Small intestine (tissue), 7 donors: ENCODE data around the gene ADAMTSL1. TPM values are rescaled to one million over a fixed set of nuclear protein-coding genes. Genes with fewer than 3 reads are reported as not detected.

Experiments
- DNase-seq, 2 donors: peaks; one replicate each; pipeline versions ENCODE4 v3.0.0 to v3.0.0-alpha.2; 2013
- FAIRE-seq: peaks from 2 replicates; lab custom pipeline; 2012; peaks lifted over from hg19 to GRCh38; lab: Jason Lieb, UNC
- H3K27ac ChIP-seq, 3 donors: one replicate each; pipeline ENCODE4 v1.5.1; 2013; ENCODE audit warnings: low read length in 2 of 3, mild to moderate bottlenecking in 2 of 3, control low read depth in 1 of 3, inconsistent platforms in 1 of 3, low read depth in 1 of 3, moderate library complexity in 1 of 3
- H3K27me3 ChIP-seq, 3 donors: one replicate each; pipeline ENCODE4 v1.6.1; 2013; ENCODE audit warnings: low read length in 3 of 3, inconsistent platforms in 1 of 3; ENCODE audit not compliant: control insufficient read depth in 3 of 3, insufficient read depth in 3 of 3
- H3K36me3 ChIP-seq, 3 donors: one replicate each; pipeline ENCODE4 v1.6.1; 2013; ENCODE audit warnings: low read length in 3 of 3, inconsistent platforms in 1 of 3, low read depth in 1 of 3, mild to moderate bottlenecking in 1 of 3, moderate library complexity in 1 of 3; ENCODE audit not compliant: control insufficient read depth in 3 of 3, insufficient read depth in 2 of 3
- H3K4me1 ChIP-seq, 3 donors: one replicate each; pipeline ENCODE4 v1.6.1; 2013; ENCODE audit warnings: low read length in 2 of 3, inconsistent platforms in 1 of 3, low read depth in 1 of 3, mild to moderate bottlenecking in 1 of 3, moderate library complexity in 1 of 3; ENCODE audit not compliant: control insufficient read depth in 3 of 3, insufficient read depth in 2 of 3
- H3K4me3 ChIP-seq, 3 donors: one replicate each; pipeline ENCODE4 v1.5.1; 2013; ENCODE audit warnings: low read length in 3 of 3, control low read depth in 1 of 3, inconsistent platforms in 1 of 3, low read depth in 1 of 3, mild to moderate bottlenecking in 1 of 3, moderate library complexity in 1 of 3
- H3K9me3 ChIP-seq, 2 donors: one replicate each; pipeline ENCODE4 v1.6.1; 2013; ENCODE audit warnings: low read depth in 1 of 2, low read length in 1 of 2; ENCODE audit not compliant: control insufficient read depth in 2 of 2, insufficient read depth in 1 of 2
- WGBS, 3 donors: extraction: QIAGEN DNeasy Blood & Tissue Kit; methylation state at CpG; one replicate each; pipeline ENCODE4 v1.1.7; 2013; 5-methylcytosine and 5-hydroxymethylcytosine counted together
- polyA plus RNA-seq, 4 donors: library from polyadenylated mRNA; stranded (reverse) in 3 of 4; unstranded in 1 of 4; fragments of 200-250 nt in 3 of 4; fragments of 120-200 nt in 1 of 4; gene quantifications; one replicate each; pipeline versions ENCODE4 v1.2.1 to v1.2.3, GENCODE V29; 2013
- donor health status: healthy with polysubstance abuse.
- donor health status: control.
- donor health status: control.
- donor health status: Bipolar disorder and iron deficiency.
- donor health status: healthy.

Gene ADAMTSL1
- polyA plus RNA-seq, 4 donors = 0.97 to 1.6 TPM; not detected in 2

- no peak for FAIRE-seq
- 44 to 60% (median 55%) methylated on average over 2 of the region's 2 CpGs for WGBS, 3 donors
- Histone ChIP-seq H3K9me3 (no peaks in the 10 kb centered on the region), H3K27ac (no peak overlapping the region), H3K4me3 (no peak overlapping the region), H3K27me3 (no peaks in the 10 kb centered on the region), H3K36me3 (no peaks in the 10 kb centered on the region), H3K4me1 (no peaks in the 10 kb centered on the region)
- DNase-seq = no peak
These were observed 43.0 kb downstream of the ADAMTSL1 start for GRCh38 chr9:18516965-18517364.

GRCh38 chr9:18520416-18521047 lies 46.6 kb downstream of the ADAMTSL1 start:
- no peak overlapping the region for H3K4me3 ChIP-seq
- DNase-seq (no peak), FAIRE-seq (no peak)
- H3K9me3 ChIP-seq = no peaks in the 10 kb centered on the region
- H3K27me3 ChIP-seq = no peaks in the 10 kb centered on the region
- no peaks in the 10 kb centered on the region for H3K36me3 ChIP-seq
- 71 to 87% (median 78%) methylated on average over 3 of the region's 3 CpGs for WGBS, 3 donors
- H3K27ac ChIP-seq = no peak overlapping the region
- no peaks in the 10 kb centered on the region for H3K4me1 ChIP-seq

GRCh38 chr9:18526685-18527084 lies 52.7 kb downstream of the ADAMTSL1 start:
- H3K27me3 ChIP-seq = no peaks in the 10 kb centered on the region
- no peaks in the 10 kb centered on the region for H3K36me3 ChIP-seq
- no peaks in the 10 kb centered on the region for H3K9me3 ChIP-seq
- no peak for DNase-seq
- H3K4me3 ChIP-seq = no peak overlapping the region
- 80 to 92% (median 82%) methylated on average over 3 of the region's 3 CpGs for WGBS, 3 donors
- no peak overlapping the region for H3K27ac ChIP-seq
- no peaks in the 10 kb centered on the region for H3K4me1 ChIP-seq
- FAIRE-seq = no peak

- 65 to 68% (median 66%) methylated on average over 7 of the region's 7 CpGs for WGBS, 3 donors
- peaks cover 0 to 12% of the 10 kb centered on the region in 2 donors for H3K9me3 ChIP-seq
- no peaks in the 10 kb centered on the region for H3K27me3 ChIP-seq
- H3K4me1 ChIP-seq = no peaks in the 10 kb centered on the region
- H3K4me3 ChIP-seq = no peak overlapping the region
- FAIRE-seq (no peak), DNase-seq (no peak)
- H3K27ac ChIP-seq = no peak overlapping the region
- H3K36me3 ChIP-seq = no peaks in the 10 kb centered on the region
These were observed 57.4 kb downstream of the ADAMTSL1 start for GRCh38 chr9:18531136-18532065.

- Histone ChIP-seq H3K4me1 (no peaks in the 10 kb centered on the region), H3K4me3 (no peak overlapping the region), H3K27ac (no peak overlapping the region), H3K36me3 (no peaks in the 10 kb centered on the region), H3K27me3 (no peaks in the 10 kb centered on the region), H3K9me3 (peaks cover 0 to 12% of the 10 kb centered on the region in 2 donors)
- DNase-seq (no peak), FAIRE-seq (no peak)
- WGBS, 3 donors = 94 to 95% (median 95%) methylated on average over 2 of the region's 2 CpGs
These were observed 60.7 kb downstream of the ADAMTSL1 start for GRCh38 chr9:18534611-18535010.

GRCh38 chr9:18536554-18536953 lies 62.6 kb downstream of the ADAMTSL1 start:
- H3K27ac ChIP-seq = no peak overlapping the region
- FAIRE-seq (no peak), DNase-seq (no peak)
- H3K36me3 ChIP-seq = no peaks in the 10 kb centered on the region
- no peaks in the 10 kb centered on the region for H3K27me3 ChIP-seq
- peaks cover 0 to 12% of the 10 kb centered on the region in 2 donors for H3K9me3 ChIP-seq
- no peaks in the 10 kb centered on the region for H3K4me1 ChIP-seq
- H3K4me3 ChIP-seq = no peak overlapping the region

GRCh38 chr9:18539203-18539693 lies 65.3 kb downstream of the ADAMTSL1 start:
- no peaks in the 10 kb centered on the region for H3K4me1 ChIP-seq
- DNase-seq = no peak
- no peak overlapping the region for H3K4me3 ChIP-seq
- peaks cover 0 to 12% of the 10 kb centered on the region in 2 donors for H3K9me3 ChIP-seq
- H3K27me3 ChIP-seq = no peaks in the 10 kb centered on the region
- H3K27ac ChIP-seq = no peak overlapping the region
- no peaks in the 10 kb centered on the region for H3K36me3 ChIP-seq
- 75 to 82% (median 77%) methylated on average over 5 of the region's 5 CpGs for WGBS, 3 donors
- no peak for FAIRE-seq

- H3K36me3 ChIP-seq = no peaks in the 10 kb centered on the region
- H3K4me1 ChIP-seq = no peaks in the 10 kb centered on the region
- no peak for DNase-seq
- FAIRE-seq = no peak
- H3K27ac ChIP-seq = no peak overlapping the region
- 82 to 91% (median 86%) methylated on average over 2 of the region's 2 CpGs for WGBS, 3 donors
- H3K9me3 ChIP-seq = no peaks in the 10 kb centered on the region
- H3K27me3 ChIP-seq = no peaks in the 10 kb centered on the region
- no peak overlapping the region for H3K4me3 ChIP-seq
These were observed 69.0 kb downstream of the ADAMTSL1 start for GRCh38 chr9:18542837-18543405.
